Peyer's patch (tissue), 4 donors: ENCODE measurements around the gene SGSM2.

Experiments used
- CTCF ChIP-seq, 6 experiments: fragments of 450-650 bp in 4 of 6; fragments of 200-600 bp in 2 of 6; sonication (generic) in 1 of 6; IDR thresholded peaks; one replicate each; pipeline ENCODE4 v1.5.1; 2017 to 2019; ENCODE audit warnings: antibody characterized with exemption in 6 of 6, mild to moderate bottlenecking in 3 of 6, moderate library complexity in 1 of 6
- POLR2A ChIP-seq, 2 donors: fragments of 450-650 bp; IDR thresholded peaks; one replicate each; pipeline ENCODE4 v1.5.1; 2017; ENCODE audit warnings: antibody characterized with exemption in 2 of 2, mild to moderate bottlenecking in 2 of 2, moderate library complexity in 2 of 2

GRCh38 chr17:2372681-2373080 lies 35.4 kb downstream of the SGSM2 start:
- no peak for TF ChIP-seq CTCF (IDR thresholded peaks at IDR 0.05)
- TF ChIP-seq POLR2A (IDR thresholded peaks at IDR 0.05), result no peak
